ENCODE results near the gene LANCL3.

Gene LANCL3

GRCh38 chrX:37684973-37685372 is 113.5 kb downstream of the LANCL3 start:
- no peak for DNase-seq

GRCh38 chrX:37685381-37686359 is 114.2 kb downstream of the LANCL3 start, which contains the start of gene XK:
XK (plus strand) TSS chrX:37685791; CDS start chrX:37685962, 171 bp downstream.
- peak in 1 of 2 donors; percentile 3 for DNase-seq

- no peak for DNase-seq
Observed at GRCh38 chrX:37686369-37686995, 115.0 kb downstream of the LANCL3 start.

DNA sequence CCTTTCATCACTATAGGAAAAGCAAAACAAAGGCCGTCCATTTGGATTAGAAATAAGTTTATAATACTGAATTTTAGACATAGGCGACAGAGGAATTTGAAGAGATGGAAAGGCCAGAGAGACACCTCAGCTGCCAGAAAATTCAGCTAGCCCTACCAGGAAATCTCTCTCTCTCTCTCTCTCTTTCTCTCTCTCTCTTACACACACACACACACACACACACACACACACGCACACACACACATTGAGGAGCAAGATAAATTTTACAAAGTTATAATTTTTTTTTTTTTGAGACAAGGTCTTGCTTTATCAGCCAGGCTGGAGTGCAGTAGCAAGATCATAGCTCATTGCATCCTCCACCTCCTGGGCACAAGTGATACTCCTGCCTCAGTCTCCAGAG is 115.5 kb downstream of the LANCL3 start:
- no peak for DNase-seq

DNA sequence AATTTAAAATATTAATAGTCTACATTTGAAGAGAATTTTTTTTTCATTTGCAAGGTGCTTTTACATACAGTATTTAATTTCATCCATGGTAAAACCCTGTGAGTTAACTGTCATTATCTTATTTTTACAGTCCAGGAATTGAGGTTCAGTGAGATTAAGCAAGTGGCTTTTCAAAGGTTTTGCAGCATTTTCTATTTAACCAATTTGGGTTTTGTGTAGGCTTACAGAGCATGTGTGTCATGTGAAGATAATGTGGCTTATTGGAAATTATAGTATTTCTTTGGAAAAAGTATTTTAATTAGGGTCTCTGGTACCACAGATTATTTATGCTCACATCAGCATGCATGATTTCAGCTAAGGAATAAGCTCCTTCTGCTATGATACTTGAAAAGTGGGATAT is 118.7 kb downstream of the LANCL3 start:
- no peak for DNase-seq

- no peak for DNase-seq
Observed at GRCh38 chrX:37692918-37693317, 121.5 kb downstream of the LANCL3 start.

- no peak for DNase-seq
Observed at GRCh38 chrX:37697169-37697760, 125.8 kb downstream of the LANCL3 start.

DNA sequence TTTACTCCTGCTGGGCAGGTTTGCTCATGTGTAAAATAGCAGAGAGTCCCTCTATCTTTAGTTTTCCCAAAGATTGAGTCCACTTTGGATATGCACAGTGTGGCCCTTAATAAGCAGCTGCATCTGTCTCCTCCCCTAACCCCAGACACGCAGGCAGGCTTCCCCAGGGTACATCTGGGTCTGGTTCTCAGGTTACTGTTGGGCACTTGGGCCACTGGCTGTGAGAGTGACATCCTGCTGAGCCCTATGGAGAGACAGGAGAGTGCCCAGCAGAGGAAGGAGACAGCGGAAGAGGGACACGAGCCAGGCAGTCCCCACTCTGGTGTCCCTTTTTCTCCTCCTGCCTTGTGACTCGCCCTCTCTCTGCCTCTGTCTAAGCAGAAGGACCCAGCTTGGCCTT is 130.1 kb downstream of the LANCL3 start:
- DNase-seq: no peak

GRCh38 chrX:37711991-37712390 is 140.5 kb downstream of the LANCL3 start:
- no peak for DNase-seq

- no peak for DNase-seq
Observed at GRCh38 chrX:37712458-37712857, 141.0 kb downstream of the LANCL3 start.

DNA sequence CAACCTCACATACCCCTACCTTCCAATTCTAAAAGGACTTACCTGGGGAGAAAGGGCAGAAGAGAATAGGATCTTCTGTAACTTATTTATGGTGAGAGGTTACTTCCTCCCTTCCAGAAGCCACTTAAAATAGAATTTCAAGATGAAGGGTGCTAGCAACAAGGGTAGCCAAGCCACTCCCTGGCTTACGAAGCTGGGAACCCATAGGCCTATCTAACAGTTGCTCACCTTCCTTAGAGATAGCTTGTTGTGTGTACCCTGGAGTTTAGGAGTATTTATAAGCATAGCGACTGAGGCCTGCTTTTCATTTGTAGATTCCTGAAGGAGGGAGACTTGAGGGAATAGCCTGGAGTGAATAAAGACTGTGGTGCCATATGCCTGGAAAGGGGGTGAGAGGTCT is 143.0 kb downstream of the LANCL3 start:
- no peak for DNase-seq

DNA sequence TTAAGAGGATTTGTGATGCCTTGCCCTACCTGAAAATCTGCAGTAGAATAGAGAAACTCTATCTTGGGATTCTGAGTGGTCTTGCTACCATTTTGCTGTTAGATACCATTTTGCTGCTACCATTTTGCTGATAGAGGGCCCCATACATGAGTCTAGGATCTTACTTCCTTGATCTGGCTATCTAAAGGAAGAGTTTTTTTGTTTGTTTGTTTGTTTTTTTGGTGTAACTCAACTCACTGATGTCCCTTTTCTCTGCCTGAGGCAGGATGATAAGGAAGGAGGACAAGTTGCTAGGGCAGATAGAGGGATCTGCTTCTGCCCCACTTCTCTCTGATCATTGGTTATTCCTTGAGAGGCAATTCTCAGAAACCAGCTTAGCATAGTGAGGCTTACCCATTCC is 145.1 kb downstream of the LANCL3 start:
- no peak for DNase-seq

DNA sequence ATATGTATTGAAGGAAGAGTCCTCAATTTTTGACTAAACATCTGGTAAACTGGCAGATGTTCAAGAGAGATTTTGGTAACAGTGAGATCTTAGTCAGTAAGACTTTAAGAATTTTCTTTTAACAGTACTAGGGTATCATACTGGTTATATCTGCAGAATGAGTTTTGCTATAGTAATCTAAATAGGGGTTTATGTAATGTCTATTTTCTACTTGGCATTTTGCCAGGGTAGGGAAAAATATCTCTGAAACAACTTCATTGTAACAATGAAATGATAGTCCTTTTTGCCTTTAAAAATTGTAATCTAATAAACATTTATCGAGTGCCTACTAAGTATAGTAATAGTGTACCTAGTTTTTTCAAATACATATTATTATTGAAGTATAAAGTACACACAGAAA is 146.2 kb downstream of the LANCL3 start:
- no peak for DNase-seq

GRCh38 chrX:37722595-37722994 is 151.1 kb downstream of the LANCL3 start:
- peak in 1 of 2 donors; percentile 2 for DNase-seq

GRCh38 chrX:37726346-37726745 is 154.9 kb downstream of the LANCL3 start:
- DNase-seq: no peak

All from hippocampal formation (tissue), 2 donors.